Measurements from ENCODE around the gene ANKRD24.
A peak's percentile ranks its signal among the peaks of the same experiment; 100 is the strongest.
"Not testable (repeated sequence)": the region's sequence is repeated elsewhere in the genome, so short reads cannot be mapped to it uniquely, and the experiment has no call there.

Gene ANKRD24

DNA sequence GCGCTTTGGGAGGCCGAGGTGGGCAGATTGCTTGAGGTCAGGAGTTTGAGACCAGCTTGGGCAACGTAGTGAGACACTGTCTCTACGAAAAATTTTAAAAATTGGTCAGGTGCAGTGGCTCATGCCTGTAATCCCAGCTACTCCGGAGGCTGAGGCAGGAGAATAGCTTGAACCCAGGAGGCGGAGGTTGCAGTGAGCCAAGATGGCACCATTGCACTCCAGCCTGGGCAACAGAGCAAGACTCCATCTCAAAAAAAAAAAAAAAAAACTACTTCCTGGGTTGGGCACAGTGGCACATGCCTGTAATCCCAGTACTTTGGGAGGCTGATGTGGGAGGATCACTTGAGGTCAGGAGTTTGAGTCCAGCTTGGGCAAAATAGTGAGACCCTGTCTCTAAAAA lies 49.0 kb downstream of the ANKRD24 start:
- H3K79me1 ChIP-seq (ENCODE audit: low read length); H3K27ac ChIP-seq (ENCODE audit: low read depth, low read length); H4K8ac ChIP-seq (ENCODE audit: low read depth, low read length); H3K56ac ChIP-seq (ENCODE audit: low read length); H2AK5ac ChIP-seq (ENCODE audit: low read length); H3K18ac ChIP-seq (ENCODE audit: low read length); H2BK120ac ChIP-seq (ENCODE audit: low read depth, low read length); H3K27me3 ChIP-seq (ENCODE audit: insufficient read depth, low read length, poor library complexity); H3K79me2 ChIP-seq (ENCODE audit: control insufficient read depth, insufficient read depth, low read length); H3K4me2 ChIP-seq (ENCODE audit: low read length); H4K5ac ChIP-seq (ENCODE audit: low read length); H3K4me1 ChIP-seq (ENCODE audit: control insufficient read depth, low read depth, low read length); DNase-seq; H3K23ac ChIP-seq (ENCODE audit: low read length); H3K4ac ChIP-seq (ENCODE audit: low read depth, low read length); H3K36me3 ChIP-seq (ENCODE audit: control insufficient read depth, insufficient read depth, low read length); H2BK15ac ChIP-seq (replicated peaks; ENCODE audit: low read depth); H2BK5ac ChIP-seq (ENCODE audit: low read length); H3K4me3 ChIP-seq (ENCODE audit: low read length); H3K9ac ChIP-seq (ENCODE audit: low read length): not testable (repeated sequence)
- no CpG with 5 or more reads among the region's 6 CpGs for WGBS (ENCODE audit: extremely low coverage, insufficient coverage, low lambda C conversion rate)

DNA sequence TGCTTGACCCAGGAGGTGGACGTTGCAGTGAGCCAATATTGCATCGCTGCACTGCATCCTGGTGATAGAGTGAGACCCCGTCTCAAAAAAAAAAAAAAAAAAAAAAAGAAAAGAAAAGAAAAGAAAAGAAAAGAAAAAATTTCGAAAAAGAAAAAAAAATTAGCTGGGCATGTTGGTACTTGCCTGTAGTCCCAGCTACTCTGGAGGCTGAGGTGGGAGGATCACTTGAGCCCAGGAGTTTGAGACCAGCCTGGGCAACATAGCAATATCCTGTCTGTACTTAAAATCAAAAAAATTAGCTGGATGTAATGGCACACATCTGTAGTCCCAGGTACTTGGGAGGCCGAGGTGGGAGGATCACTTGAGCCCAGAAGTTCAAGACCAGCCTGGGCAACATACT lies 49.6 kb downstream of the ANKRD24 start:
- H2BK5ac ChIP-seq (ENCODE audit: low read length); H2BK120ac ChIP-seq (ENCODE audit: low read depth, low read length); H3K4ac ChIP-seq (ENCODE audit: low read depth, low read length); H3K79me2 ChIP-seq (ENCODE audit: control insufficient read depth, insufficient read depth, low read length); H3K56ac ChIP-seq (ENCODE audit: low read length); H3K4me3 ChIP-seq (ENCODE audit: low read length); H2BK15ac ChIP-seq (replicated peaks; ENCODE audit: low read depth); H3K4me2 ChIP-seq (ENCODE audit: low read length); H3K23ac ChIP-seq (ENCODE audit: low read length); H4K8ac ChIP-seq (ENCODE audit: low read depth, low read length); H3K79me1 ChIP-seq (ENCODE audit: low read length); H3K27me3 ChIP-seq (ENCODE audit: insufficient read depth, low read length, poor library complexity); H2AK5ac ChIP-seq (ENCODE audit: low read length); H3K18ac ChIP-seq (ENCODE audit: low read length); H3K4me1 ChIP-seq (ENCODE audit: control insufficient read depth, low read depth, low read length); DNase-seq; H3K9ac ChIP-seq (ENCODE audit: low read length); H4K5ac ChIP-seq (ENCODE audit: low read length); H3K27ac ChIP-seq (ENCODE audit: low read depth, low read length); H3K36me3 ChIP-seq (ENCODE audit: control insufficient read depth, insufficient read depth, low read length): not testable (repeated sequence)
- WGBS (ENCODE audit: extremely low coverage, insufficient coverage, low lambda C conversion rate) = no CpG with 5 or more reads among the region's 5 CpGs

DNA sequence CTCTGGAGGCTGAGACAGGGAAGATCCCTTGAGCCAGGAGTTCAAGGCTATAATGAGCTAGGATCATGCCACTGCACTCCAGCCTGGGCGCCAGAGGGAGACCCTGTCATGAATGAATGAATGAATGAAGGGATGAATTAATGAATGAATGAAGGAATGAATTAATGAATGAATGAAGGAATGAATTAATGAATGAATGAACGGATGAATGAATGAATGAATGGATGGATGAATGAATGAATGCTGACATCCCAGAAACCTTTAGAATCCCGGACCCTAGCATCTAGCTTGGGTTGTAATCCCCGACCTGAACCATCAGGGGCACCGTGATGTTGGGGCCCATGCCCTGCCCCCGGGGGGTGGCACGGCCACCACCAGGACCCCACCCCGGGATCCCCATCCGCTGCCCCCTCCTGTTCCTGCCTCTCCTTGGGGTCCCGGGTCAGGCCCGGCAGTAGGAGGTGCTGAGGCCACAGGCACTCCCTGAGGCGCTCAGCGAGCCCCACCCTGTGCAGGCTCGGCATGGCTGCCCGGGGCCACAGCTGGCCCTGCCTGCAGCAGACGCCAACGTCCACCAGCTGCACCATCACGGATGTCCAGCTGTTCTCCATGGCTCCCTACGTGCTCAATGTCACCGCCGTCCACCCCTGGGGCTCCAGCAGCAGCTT lies 50.3 kb downstream of the ANKRD24 start:
- DNase-seq = no peak
- H3K9ac ChIP-seq (ENCODE audit: low read length) = no peak overlapping the region
- no peak overlapping the region for H4K8ac ChIP-seq (ENCODE audit: low read depth, low read length)
- H3K4ac ChIP-seq (ENCODE audit: low read depth, low read length) = no peak overlapping the region
- H3K36me3 ChIP-seq (ENCODE audit: control insufficient read depth, insufficient read depth, low read length) = no peaks in the 10 kb centered on the region
- no peak overlapping the region for H3K23ac ChIP-seq (ENCODE audit: low read length)
- H3K4me2 ChIP-seq (ENCODE audit: low read length) = no peak overlapping the region
- no peaks in the 10 kb centered on the region for H3K79me2 ChIP-seq (ENCODE audit: control insufficient read depth, insufficient read depth, low read length)
- H3K27me3 ChIP-seq (ENCODE audit: insufficient read depth, low read length, poor library complexity) = no peaks in the 10 kb centered on the region
- WGBS (ENCODE audit: extremely low coverage, insufficient coverage, low lambda C conversion rate) = 89% methylated on average over 1 of the region's 21 CpGs
- no peak overlapping the region for H3K56ac ChIP-seq (ENCODE audit: low read length)
- no peaks in the 10 kb centered on the region for H3K79me1 ChIP-seq (ENCODE audit: low read length)
- no peaks in the 10 kb centered on the region for H3K4me1 ChIP-seq (ENCODE audit: control insufficient read depth, low read depth, low read length)
- H2BK120ac ChIP-seq (ENCODE audit: low read depth, low read length) = no peak overlapping the region
- H3K4me3 ChIP-seq (ENCODE audit: low read length) = no peak overlapping the region
- H2AK5ac ChIP-seq (ENCODE audit: low read length) = no peak overlapping the region
- no peak overlapping the region for H3K27ac ChIP-seq (ENCODE audit: low read depth, low read length)
- H4K5ac ChIP-seq (ENCODE audit: low read length) = no peak overlapping the region
- H3K18ac ChIP-seq (ENCODE audit: low read length) = no peak overlapping the region
- H2BK5ac ChIP-seq (ENCODE audit: low read length) = no peak overlapping the region
- H2BK15ac ChIP-seq (replicated peaks; ENCODE audit: low read depth) = no peak overlapping the region

DNA sequence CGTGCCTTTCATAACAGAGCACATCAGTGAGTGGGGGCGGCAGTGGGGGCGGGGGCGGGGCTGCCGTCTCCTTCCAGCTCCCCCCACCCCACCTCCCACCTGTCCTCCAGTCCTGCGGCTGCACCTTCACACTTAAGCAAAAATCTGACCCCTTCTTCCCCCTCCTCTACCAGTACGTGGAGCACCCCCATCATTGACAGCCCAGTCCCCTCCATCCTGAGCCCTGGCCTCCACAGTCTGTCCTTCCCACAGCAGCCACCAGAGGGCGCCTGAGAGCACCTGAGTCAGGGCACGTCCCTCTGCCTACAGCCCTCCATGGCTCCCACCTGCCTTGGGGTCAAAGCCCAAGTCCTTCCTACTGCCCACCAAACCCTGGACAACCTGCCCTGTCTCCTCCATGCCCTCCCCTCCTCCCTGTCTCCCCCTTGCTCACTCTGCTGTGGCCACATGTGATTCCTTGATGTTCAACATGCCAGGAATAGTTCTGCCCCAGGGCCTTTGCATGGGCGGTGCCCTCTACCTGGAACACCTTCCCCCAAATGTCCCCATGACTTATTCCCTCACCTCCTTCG lies 50.9 kb downstream of the ANKRD24 start:
- no CpG with 5 or more reads among the region's 11 CpGs for WGBS (ENCODE audit: extremely low coverage, insufficient coverage, low lambda C conversion rate)
- DNase-seq = peak; percentile 61
- no peak overlapping the region for H2BK120ac ChIP-seq (ENCODE audit: low read depth, low read length)

DNA sequence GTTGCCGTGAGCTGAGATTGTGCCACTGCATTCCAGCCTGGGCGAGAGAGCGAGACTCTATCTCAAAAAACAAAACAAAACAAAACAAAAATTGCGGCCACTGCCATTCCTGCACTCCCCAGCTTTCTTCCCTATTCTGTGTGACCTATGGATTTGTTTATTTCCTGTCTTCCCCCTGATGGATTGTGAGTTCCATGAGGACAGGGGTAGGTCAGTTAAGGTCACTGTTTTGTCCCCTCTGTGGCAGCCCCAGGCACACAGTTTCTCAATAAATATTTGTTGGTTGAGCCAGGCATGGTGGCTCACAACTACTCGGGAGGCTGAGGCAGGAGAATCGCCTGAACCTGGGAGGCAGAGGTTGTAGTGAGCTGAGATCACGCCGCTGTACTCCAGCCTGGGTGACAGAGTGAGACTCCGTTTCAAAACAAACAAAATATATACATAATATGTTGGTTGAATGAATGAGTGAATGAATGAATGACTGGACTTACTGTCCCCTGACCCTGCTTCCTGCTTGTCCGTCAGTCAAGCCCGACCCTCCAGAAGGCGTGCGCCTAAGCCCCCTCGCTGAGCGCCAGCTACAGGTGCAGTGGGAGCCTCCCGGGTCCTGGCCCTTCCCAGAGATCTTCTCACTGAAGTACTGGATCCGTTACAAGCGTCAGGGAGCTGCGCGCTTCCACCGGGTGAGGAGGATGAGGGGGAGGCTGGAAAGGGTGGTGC lies 51.8 kb downstream of the ANKRD24 start:
- DNase-seq = no peak
- Histone ChIP-seq H3K27ac (ENCODE audit: low read depth, low read length) (no peak overlapping the region), H3K4ac (ENCODE audit: low read depth, low read length) (no peak overlapping the region), H3K23ac (ENCODE audit: low read length) (no peak overlapping the region), H4K8ac (ENCODE audit: low read depth, low read length) (no peak overlapping the region), H3K27me3 (ENCODE audit: insufficient read depth, low read length, poor library complexity) (no peaks in the 10 kb centered on the region), H3K4me1 (ENCODE audit: control insufficient read depth, low read depth, low read length) (no peaks in the 10 kb centered on the region), H4K5ac (ENCODE audit: low read length) (no peak overlapping the region), H3K79me2 (ENCODE audit: control insufficient read depth, insufficient read depth, low read length) (no peaks in the 10 kb centered on the region), H2BK15ac (replicated peaks; ENCODE audit: low read depth) (no peak overlapping the region), H3K18ac (ENCODE audit: low read length) (no peak overlapping the region), H3K9ac (ENCODE audit: low read length) (no peak overlapping the region), H2AK5ac (ENCODE audit: low read length) (no peak overlapping the region), H3K36me3 (ENCODE audit: control insufficient read depth, insufficient read depth, low read length) (no peaks in the 10 kb centered on the region), H3K56ac (ENCODE audit: low read length) (no peak overlapping the region), H3K79me1 (ENCODE audit: low read length) (no peaks in the 10 kb centered on the region), H2BK120ac (ENCODE audit: low read depth, low read length) (no peak overlapping the region), H3K4me3 (ENCODE audit: low read length) (no peak overlapping the region), H3K4me2 (ENCODE audit: low read length) (no peak overlapping the region), H2BK5ac (ENCODE audit: low read length) (no peak overlapping the region)
- no CpG with 5 or more reads among the region's 21 CpGs for WGBS (ENCODE audit: extremely low coverage, insufficient coverage, low lambda C conversion rate)

More for the DNA sequence above, 50.9 kb downstream of the ANKRD24 start:
- H2BK15ac ChIP-seq (replicated peaks; ENCODE audit: low read depth) = no peak overlapping the region
- no peak overlapping the region for H4K5ac ChIP-seq (ENCODE audit: low read length)
- no peak overlapping the region for H2BK5ac ChIP-seq (ENCODE audit: low read length)
- H3K9ac ChIP-seq (ENCODE audit: low read length) = no peak overlapping the region
- no peaks in the 10 kb centered on the region for H3K79me2 ChIP-seq (ENCODE audit: control insufficient read depth, insufficient read depth, low read length)
- H3K36me3 ChIP-seq (ENCODE audit: control insufficient read depth, insufficient read depth, low read length) = no peaks in the 10 kb centered on the region
- H2AK5ac ChIP-seq (ENCODE audit: low read length) = no peak overlapping the region
- no peak overlapping the region for H4K8ac ChIP-seq (ENCODE audit: low read depth, low read length)
- no peaks in the 10 kb centered on the region for H3K4me1 ChIP-seq (ENCODE audit: control insufficient read depth, low read depth, low read length)
- H3K4ac ChIP-seq (ENCODE audit: low read depth, low read length) = no peak overlapping the region
- no peak overlapping the region for H3K4me2 ChIP-seq (ENCODE audit: low read length)
- no peak overlapping the region for H3K56ac ChIP-seq (ENCODE audit: low read length)
- no peak overlapping the region for H3K27ac ChIP-seq (ENCODE audit: low read depth, low read length)
- H3K23ac ChIP-seq (ENCODE audit: low read length) = no peak overlapping the region
- no peaks in the 10 kb centered on the region for H3K27me3 ChIP-seq (ENCODE audit: insufficient read depth, low read length, poor library complexity)
- H3K18ac ChIP-seq (ENCODE audit: low read length) = no peak overlapping the region
- no peak overlapping the region for H3K4me3 ChIP-seq (ENCODE audit: low read length)
- no peaks in the 10 kb centered on the region for H3K79me1 ChIP-seq (ENCODE audit: low read length)

All from mesendoderm (in vitro differentiated cells).